Measurements from ENCODE around the gene USP48.

Gene USP48

DNA sequence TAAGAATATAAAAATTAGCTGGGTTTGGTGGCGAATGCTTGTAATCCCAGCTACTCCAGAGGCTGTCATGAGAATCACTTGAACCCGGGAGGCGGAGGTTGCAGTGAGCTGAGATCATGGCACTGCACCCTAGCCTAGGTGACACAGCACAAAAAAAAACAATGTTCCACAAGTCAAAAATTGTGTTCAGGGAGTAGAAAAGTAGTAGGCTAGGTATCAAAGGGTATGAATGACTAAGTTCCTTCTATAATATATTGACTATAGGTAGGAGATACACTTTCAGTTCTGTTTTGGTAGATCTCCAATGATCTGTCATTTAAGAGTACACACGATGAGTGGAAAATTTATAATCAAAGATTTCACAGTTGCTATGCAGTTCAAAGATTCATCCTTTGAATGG, 16.7 kb downstream of the USP48 start:
- Histone ChIP-seq H3K27me3 (ENCODE audit: control insufficient read depth, insufficient read depth, low read length) (no peaks in the 10 kb centered on the region), H3K36me3 (ENCODE audit: control insufficient read depth, insufficient read depth, low read length) (no peaks in the 10 kb centered on the region), H3K9ac (ENCODE audit: low read length) (no peak overlapping the region), H3K9me3 (ENCODE audit: control insufficient read depth, low read length) (no peaks in the 10 kb centered on the region), H3K4me1 (ENCODE audit: control insufficient read depth, insufficient read depth, low read length) (peaks cover 37% of the 10 kb centered on the region), H3K4me3 (ENCODE audit: low read length) (no peak overlapping the region)

DNA sequence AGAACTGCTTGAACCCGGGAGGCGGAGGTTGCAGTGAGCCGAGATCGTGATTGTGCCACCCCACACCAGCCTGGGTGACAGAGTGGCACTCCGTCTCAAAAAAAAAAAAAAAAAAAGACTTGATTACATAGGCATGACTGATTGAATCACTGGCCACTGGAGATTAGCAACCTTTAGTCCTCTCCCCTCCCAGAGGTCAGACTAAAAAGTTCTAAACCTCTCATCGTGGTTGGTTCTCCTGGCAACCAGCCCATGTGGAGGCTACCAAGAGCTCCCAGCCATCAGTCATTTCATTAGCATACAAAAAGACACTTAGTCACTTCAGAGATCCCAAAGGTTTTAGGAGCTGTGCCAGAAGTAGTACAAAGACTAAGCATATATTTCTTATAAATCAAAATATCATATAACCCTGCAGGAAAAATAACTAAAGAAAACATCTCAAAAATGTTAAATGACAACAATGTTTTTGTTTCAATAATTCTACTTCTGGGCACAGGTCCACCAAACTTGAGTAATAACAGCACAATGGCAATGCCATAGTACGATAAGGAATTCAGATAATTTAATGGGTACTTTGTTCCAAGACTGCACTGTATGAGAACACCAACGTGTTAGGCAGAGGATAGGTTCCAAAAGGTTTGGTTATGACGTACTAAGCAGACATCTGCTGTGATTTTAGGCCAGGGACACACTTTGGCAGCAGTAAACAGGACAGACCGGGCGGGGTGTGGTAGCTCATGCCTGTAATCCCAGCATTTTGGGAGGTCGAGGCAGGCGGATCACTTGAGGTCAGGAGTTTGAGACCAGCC, 18.1 kb downstream of the USP48 start:
- no peak overlapping the region for H3K9ac ChIP-seq (ENCODE audit: low read length)
- H3K36me3 ChIP-seq (ENCODE audit: control insufficient read depth, insufficient read depth, low read length), result no peaks in the 10 kb centered on the region
- H3K4me3 ChIP-seq (ENCODE audit: low read length), result no peak overlapping the region
- H3K4me1 ChIP-seq (ENCODE audit: control insufficient read depth, insufficient read depth, low read length), result peaks cover 37% of the 10 kb centered on the region
- H3K9me3 ChIP-seq (ENCODE audit: control insufficient read depth, low read length), result no peaks in the 10 kb centered on the region
- H3K27me3 ChIP-seq (ENCODE audit: control insufficient read depth, insufficient read depth, low read length), result no peaks in the 10 kb centered on the region

DNA sequence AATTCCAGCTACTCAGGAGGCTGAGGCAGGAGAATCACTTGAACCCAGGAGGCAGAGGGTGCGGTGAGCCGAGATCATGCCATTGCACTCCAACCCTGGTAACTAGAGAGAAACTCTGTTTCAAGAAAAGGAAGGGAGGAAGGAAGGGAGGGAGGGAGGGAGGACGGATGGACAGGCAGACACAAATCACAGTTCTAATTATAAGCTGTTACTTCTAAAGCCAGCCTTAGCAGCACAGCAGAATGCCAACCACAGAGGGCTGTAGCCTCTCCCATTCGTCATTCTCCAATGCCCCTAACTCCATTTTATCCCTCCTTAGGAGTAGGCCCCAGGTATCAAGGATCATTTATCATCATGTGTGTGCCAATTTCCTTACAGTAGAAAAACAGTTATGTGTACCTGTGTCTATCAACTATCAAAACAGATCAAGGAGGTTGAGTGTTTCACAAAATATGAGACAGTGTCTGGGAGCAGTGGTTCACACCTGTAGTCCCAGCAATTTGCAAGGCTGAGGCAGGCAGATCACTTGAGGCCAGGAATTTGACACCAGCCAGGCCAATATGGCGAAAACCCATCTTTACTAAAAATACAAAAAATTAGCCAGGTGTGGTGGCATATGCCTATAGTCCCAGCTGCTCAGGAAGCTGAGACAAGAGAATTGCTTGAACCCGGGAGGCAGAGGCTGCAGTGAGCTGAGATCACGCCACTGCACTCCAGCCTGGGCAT, 19.1 kb downstream of the USP48 start:
- Histone ChIP-seq H3K4me1 (ENCODE audit: control insufficient read depth, insufficient read depth, low read length) (peaks cover 37% of the 10 kb centered on the region), H3K4me3 (ENCODE audit: low read length) (no peak overlapping the region), H3K9ac (ENCODE audit: low read length) (no peak overlapping the region), H3K27me3 (ENCODE audit: control insufficient read depth, insufficient read depth, low read length) (no peaks in the 10 kb centered on the region), H3K36me3 (ENCODE audit: control insufficient read depth, insufficient read depth, low read length) (no peaks in the 10 kb centered on the region), H3K9me3 (ENCODE audit: control insufficient read depth, low read length) (no peaks in the 10 kb centered on the region)

DNA sequence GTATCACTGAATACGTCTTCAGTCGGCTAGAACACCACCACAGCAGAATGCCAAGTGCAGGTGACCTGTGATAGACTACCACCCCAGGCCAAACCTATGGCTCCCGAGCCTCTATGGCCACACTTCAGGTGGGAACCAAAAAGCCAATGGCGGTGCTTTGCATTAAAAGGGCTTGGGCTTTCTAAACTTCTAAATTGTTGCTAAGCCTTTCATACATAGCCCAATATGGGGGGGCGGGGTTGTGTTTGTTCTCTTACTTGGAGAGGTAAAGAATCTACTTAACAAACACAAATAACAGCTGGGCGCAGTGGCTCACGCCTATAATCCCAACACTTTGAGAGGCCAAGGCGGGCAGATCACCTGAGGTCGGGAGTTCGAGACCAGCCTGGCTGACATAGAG, 19.7 kb downstream of the USP48 start:
- no peaks in the 10 kb centered on the region for H3K9me3 ChIP-seq (ENCODE audit: control insufficient read depth, low read length)
- H3K9ac ChIP-seq (ENCODE audit: low read length), result no peak overlapping the region
- no peaks in the 10 kb centered on the region for H3K27me3 ChIP-seq (ENCODE audit: control insufficient read depth, insufficient read depth, low read length)
- no peak overlapping the region for H3K4me3 ChIP-seq (ENCODE audit: low read length)
- no peaks in the 10 kb centered on the region for H3K36me3 ChIP-seq (ENCODE audit: control insufficient read depth, insufficient read depth, low read length)
- H3K4me1 ChIP-seq (ENCODE audit: control insufficient read depth, insufficient read depth, low read length), result peaks cover 37% of the 10 kb centered on the region

DNA sequence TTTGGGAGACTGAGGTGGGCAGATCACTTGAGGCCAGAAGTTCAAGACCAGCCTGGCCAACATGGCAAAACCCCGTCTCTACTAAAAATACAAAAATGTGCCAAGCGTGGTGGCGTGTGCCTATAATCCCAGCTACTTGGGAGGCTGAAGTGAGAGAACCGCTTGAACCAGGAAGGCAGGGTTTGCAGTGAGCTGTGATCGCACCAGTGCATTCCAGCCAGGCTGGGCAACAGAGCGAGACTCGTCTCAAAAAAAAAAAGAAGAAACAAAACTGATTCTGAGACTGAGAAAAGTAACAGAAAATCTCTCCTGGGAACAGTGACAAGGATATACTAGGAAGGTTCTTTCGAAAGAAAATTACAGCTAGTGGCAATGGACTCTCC, 20.9 kb downstream of the USP48 start:
- Histone ChIP-seq H3K36me3 (ENCODE audit: control insufficient read depth, insufficient read depth, low read length) (no peaks in the 10 kb centered on the region), H3K9me3 (ENCODE audit: control insufficient read depth, low read length) (no peaks in the 10 kb centered on the region), H3K4me3 (ENCODE audit: low read length) (no peak overlapping the region), H3K27me3 (ENCODE audit: control insufficient read depth, insufficient read depth, low read length) (no peaks in the 10 kb centered on the region), H3K9ac (ENCODE audit: low read length) (no peak overlapping the region), H3K4me1 (ENCODE audit: control insufficient read depth, insufficient read depth, low read length) (peaks cover 37% of the 10 kb centered on the region)

DNA sequence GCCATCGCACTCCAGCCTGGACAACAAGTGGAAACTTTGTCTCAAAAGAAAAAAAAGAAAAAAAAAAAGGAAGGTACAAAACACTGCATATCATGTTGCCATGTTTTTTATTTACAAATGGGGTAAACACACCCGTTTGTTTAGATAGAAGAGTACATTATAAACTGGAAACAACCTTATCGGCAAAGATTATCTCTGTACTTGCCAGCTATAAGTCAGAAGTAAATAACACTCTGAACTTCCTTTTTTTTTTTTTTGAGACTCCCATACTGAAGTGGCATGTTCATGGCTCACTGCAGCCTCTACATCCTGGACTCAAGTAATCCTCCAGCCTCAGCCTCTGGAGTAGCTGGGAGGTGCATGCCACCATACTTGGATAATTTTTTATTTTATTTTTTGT, 21.9 kb downstream of the USP48 start:
- Histone ChIP-seq H3K9ac (ENCODE audit: low read length) (no peak overlapping the region), H3K9me3 (ENCODE audit: control insufficient read depth, low read length) (no peaks in the 10 kb centered on the region), H3K4me1 (ENCODE audit: control insufficient read depth, insufficient read depth, low read length) (peaks cover 37% of the 10 kb centered on the region), H3K27me3 (ENCODE audit: control insufficient read depth, insufficient read depth, low read length) (no peaks in the 10 kb centered on the region), H3K36me3 (ENCODE audit: control insufficient read depth, insufficient read depth, low read length) (no peaks in the 10 kb centered on the region), H3K4me3 (ENCODE audit: low read length) (no peak overlapping the region)

DNA sequence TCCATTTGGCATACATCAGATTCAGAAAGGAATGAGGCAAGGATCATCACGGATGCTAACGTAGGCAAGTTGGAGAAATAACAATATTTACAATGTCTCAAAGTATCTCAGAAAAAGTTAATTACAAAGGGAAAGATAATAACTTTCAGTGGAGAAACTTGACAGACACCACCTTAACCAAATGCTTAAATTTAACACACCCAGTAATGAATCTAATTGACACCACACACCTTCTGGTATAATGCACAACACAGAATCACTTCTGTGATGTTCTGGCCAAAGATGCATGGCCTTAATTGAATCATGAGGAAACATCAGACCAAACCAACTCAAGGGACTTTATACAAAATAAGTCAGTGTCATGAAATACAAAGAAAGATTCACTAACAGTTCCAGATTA, 23.1 kb downstream of the USP48 start:
- H3K27me3 ChIP-seq (ENCODE audit: control insufficient read depth, insufficient read depth, low read length), result no peaks in the 10 kb centered on the region
- H3K9me3 ChIP-seq (ENCODE audit: control insufficient read depth, low read length), result no peaks in the 10 kb centered on the region
- H3K4me1 ChIP-seq (ENCODE audit: control insufficient read depth, insufficient read depth, low read length), result peaks cover 28% of the 10 kb centered on the region
- no peak overlapping the region for H3K4me3 ChIP-seq (ENCODE audit: low read length)
- no peaks in the 10 kb centered on the region for H3K36me3 ChIP-seq (ENCODE audit: control insufficient read depth, insufficient read depth, low read length)
- no peak overlapping the region for H3K9ac ChIP-seq (ENCODE audit: low read length)

DNA sequence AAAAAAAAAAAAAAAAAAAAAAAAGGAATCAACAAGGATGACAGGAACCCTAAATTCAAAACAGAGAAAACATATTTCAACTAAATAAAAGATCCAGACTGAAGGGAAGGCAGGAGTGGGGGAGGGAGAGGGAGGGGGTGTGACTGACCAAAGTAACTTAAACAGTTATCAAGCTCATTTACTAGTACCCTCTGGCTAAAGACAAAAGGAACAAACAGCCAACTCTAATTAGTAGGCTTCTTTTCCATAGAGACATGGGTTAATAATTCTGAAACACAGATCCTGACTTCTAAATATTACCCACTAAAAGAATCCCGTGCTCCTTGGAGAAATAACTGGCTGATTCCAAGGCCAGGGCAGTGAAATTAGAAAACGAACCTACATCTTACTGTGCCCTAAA, 23.8 kb downstream of the USP48 start:
- Histone ChIP-seq H3K9ac (ENCODE audit: low read length) (no peak overlapping the region), H3K4me1 (ENCODE audit: control insufficient read depth, insufficient read depth, low read length) (peaks cover 23% of the 10 kb centered on the region), H3K36me3 (ENCODE audit: control insufficient read depth, insufficient read depth, low read length) (peaks cover 5% of the 10 kb centered on the region), H3K4me3 (ENCODE audit: low read length) (no peak overlapping the region), H3K9me3 (ENCODE audit: control insufficient read depth, low read length) (no peaks in the 10 kb centered on the region), H3K27me3 (ENCODE audit: control insufficient read depth, insufficient read depth, low read length) (no peaks in the 10 kb centered on the region)

DNA sequence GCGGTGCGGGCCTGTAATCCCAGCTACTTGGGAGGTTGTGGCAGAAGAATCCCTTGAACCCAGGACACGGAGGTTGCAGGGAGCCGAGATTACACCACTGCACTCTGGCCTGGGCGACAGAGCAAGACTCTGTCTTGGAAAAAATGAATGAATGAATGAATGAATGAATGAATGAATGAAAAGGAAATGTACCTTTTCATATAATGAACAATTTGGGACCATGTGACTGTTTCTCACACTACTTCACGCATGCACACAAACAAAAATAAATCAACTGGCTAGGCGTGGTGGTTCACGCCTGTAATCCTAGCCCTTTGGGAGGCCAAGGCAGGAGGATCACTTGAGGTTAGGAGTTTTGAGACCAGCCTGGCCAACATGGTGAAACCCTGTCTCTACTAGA, 24.3 kb downstream of the USP48 start:
- Histone ChIP-seq H3K9ac (ENCODE audit: low read length) (no peak overlapping the region), H3K36me3 (ENCODE audit: control insufficient read depth, insufficient read depth, low read length) (peaks cover 7% of the 10 kb centered on the region), H3K4me1 (ENCODE audit: control insufficient read depth, insufficient read depth, low read length) (peaks cover 17% of the 10 kb centered on the region), H3K9me3 (ENCODE audit: control insufficient read depth, low read length) (no peaks in the 10 kb centered on the region), H3K27me3 (ENCODE audit: control insufficient read depth, insufficient read depth, low read length) (no peaks in the 10 kb centered on the region), H3K4me3 (ENCODE audit: low read length) (no peak overlapping the region)

DNA sequence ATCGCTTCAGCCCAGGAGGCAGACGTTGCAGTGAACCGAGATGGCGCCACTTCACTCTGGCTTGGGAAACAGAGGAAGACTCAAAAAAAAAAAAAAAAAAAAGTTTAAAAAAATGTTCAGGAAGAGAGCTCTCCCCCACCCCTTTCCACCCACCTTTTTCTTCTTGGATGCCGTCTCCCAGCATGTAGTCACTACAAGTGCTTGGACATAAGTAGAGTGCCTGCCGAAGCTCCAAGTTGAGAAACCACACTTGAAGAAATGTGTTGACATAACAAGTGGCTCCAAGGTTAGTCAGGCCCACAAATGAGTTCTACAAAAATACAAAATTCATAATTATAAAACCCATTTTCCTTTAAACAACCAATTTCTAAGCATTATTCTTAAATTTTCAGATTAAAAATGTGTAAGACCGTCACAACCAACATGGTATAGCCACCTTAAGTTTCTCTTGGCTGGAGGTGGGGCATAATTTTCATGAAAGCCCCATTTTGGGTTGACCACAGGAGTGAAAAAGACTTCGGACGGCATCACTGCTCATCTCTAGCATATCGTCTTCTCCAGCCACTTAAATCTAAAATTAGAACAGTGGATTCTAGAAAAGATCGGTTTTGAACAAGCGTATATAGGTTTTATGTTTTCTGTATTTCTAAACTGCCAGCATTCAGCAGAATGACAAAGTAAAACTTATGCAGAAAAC, 26.4 kb downstream of the USP48 start:
- Histone ChIP-seq H3K9ac (ENCODE audit: low read length) (no peak overlapping the region), H3K4me1 (ENCODE audit: control insufficient read depth, insufficient read depth, low read length) (no peaks in the 10 kb centered on the region), H3K9me3 (ENCODE audit: control insufficient read depth, low read length) (no peaks in the 10 kb centered on the region), H3K36me3 (ENCODE audit: control insufficient read depth, insufficient read depth, low read length) (peaks cover 7% of the 10 kb centered on the region), H3K27me3 (ENCODE audit: control insufficient read depth, insufficient read depth, low read length) (no peaks in the 10 kb centered on the region), H3K4me3 (ENCODE audit: low read length) (no peak overlapping the region)

DNA sequence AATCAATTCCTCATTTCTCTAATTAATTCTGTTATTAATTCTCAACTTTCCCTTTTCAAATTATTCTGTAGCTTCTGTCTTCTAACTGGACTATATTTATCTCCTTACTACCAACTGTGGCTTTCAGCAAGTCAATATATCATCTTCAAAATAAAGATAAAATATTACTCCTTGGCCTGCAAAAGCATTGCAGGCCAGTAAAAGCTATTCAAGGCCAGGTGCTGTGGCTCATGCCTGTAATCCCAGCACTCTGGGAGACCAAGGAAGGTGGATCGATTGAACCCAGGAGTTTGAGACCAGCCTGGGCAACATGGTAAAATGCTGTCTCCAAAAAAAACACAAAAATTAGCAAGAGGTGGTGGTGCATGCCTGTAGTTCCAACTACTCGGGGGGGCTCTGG, 27.9 kb downstream of the USP48 start:
- peaks cover 7% of the 10 kb centered on the region for H3K36me3 ChIP-seq (ENCODE audit: control insufficient read depth, insufficient read depth, low read length)
- no peaks in the 10 kb centered on the region for H3K27me3 ChIP-seq (ENCODE audit: control insufficient read depth, insufficient read depth, low read length)
- H3K4me1 ChIP-seq (ENCODE audit: control insufficient read depth, insufficient read depth, low read length), result no peaks in the 10 kb centered on the region

DNA sequence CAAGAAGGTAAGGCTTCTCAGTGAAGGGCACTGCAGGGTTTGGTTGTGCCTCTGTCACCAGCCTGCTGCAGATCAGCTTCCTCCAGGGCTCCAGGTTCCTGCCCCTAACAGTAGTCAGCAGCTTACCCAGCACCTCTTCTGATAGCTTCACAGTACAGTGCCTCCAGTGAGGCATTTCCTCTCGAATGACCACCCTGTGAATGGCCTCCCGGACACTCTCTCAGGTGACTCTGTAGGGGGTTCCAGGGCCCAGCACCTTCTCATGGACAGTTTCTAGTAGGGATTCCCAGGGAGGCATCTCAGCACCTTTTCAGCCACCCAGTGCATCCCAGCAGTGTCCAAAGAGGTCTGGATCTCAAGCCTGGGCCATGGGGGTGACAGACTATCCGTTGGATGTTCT, 28.4 kb downstream of the USP48 start:
- Histone ChIP-seq H3K4me3 (ENCODE audit: low read length) (no peak overlapping the region), H3K36me3 (ENCODE audit: control insufficient read depth, insufficient read depth, low read length) (peaks cover 7% of the 10 kb centered on the region), H3K9me3 (ENCODE audit: control insufficient read depth, low read length) (no peaks in the 10 kb centered on the region), H3K4me1 (ENCODE audit: control insufficient read depth, insufficient read depth, low read length) (no peaks in the 10 kb centered on the region), H3K27me3 (ENCODE audit: control insufficient read depth, insufficient read depth, low read length) (no peaks in the 10 kb centered on the region), H3K9ac (ENCODE audit: low read length) (no peak overlapping the region)

More for the DNA sequence above, 27.9 kb downstream of the USP48 start:
- Histone ChIP-seq H3K4me3 (ENCODE audit: low read length) (no peak overlapping the region), H3K9ac (ENCODE audit: low read length) (no peak overlapping the region), H3K9me3 (ENCODE audit: control insufficient read depth, low read length) (no peaks in the 10 kb centered on the region)
